Duodenal mucosa (tissue), 2 donors: Measurements from ENCODE around the gene SLC31A1.

Experiments used
- H3K27ac ChIP-seq: one replicate; pipeline ENCODE4 v1.7.0; 2013; ENCODE audit warnings: low read depth, low read length
- H3K27me3 ChIP-seq, 2 donors: one replicate each; pipeline ENCODE4 v1.7.0; 2013; ENCODE audit warnings: low read length in 2 of 2, control low read depth in 1 of 2; ENCODE audit not compliant: insufficient read depth in 2 of 2, control insufficient read depth in 1 of 2
- H3K36me3 ChIP-seq, 2 donors: one replicate each; pipeline ENCODE4 v1.7.0; 2013; ENCODE audit warnings: low read length in 2 of 2, control low read depth in 1 of 2; ENCODE audit not compliant: insufficient read depth in 2 of 2, control insufficient read depth in 1 of 2
- H3K4me1 ChIP-seq, 2 donors: one replicate each; pipeline ENCODE4 v1.7.0; 2013; ENCODE audit warnings: low read length in 2 of 2, control low read depth in 1 of 2; ENCODE audit not compliant: insufficient read depth in 2 of 2, control insufficient read depth in 1 of 2
- H3K4me3 ChIP-seq, 2 donors: one replicate each; pipeline ENCODE4 v1.7.0; 2013; ENCODE audit warnings: low read length in 2 of 2, low read depth in 1 of 2
- H3K9ac ChIP-seq, 2 donors: one replicate each; pipeline ENCODE4 v1.7.0; 2013; ENCODE audit warnings: low read length in 2 of 2, low read depth in 1 of 2
- H3K9me3 ChIP-seq, 2 donors: one replicate each; pipeline ENCODE4 v1.7.0; 2013; ENCODE audit warnings: low read length in 2 of 2, control low read depth in 1 of 2; ENCODE audit not compliant: control insufficient read depth in 1 of 2

The SLC31A1 gene

DNA sequence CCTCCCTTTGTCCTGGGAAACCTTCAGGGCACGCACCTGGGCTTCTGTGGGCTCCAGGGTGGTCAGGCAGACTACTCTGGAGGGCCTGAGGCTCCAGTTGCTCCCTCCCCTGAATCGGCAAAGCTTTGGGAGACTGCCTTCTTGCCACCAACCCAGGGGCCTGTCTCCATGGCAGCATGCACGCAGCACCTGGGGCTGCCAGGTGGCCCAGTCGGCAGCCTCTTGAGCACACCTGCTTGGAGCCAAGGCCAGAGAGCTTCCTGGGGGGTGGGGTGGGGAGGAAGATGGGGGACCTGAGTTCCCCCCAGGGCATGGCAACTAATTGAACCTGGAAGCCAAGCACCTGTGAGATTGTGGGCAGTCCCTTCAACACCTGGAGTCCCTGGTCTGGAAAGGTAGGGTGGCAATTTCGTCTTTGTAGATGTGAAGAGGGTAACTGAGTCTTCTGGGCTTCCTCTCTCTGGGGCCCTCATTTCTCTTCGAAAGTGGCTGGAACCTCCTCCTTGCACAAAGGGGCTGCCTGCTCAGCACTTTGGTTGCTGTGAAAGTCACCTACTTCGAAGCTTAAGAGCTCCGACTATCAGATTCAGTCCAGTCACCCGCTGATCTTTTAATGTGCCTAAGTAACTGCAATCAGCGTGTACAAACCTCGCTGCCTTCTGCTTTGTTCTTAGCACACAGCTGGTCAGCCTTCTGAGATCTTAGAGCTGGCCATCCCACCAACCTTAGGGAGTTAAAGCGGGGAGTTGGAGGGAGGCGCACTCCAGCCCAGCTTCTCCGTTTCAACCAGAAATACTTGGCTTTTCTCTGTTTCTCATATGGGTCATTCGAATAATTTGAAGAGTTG lies 77.8 kb downstream of the SLC31A1 start:
- H3K9ac ChIP-seq, result peak overlapping the region in 1 of 2 donors; percentile 34
- H3K27ac ChIP-seq, result no peak overlapping the region
- peaks cover 25 to 26% of the 10 kb centered on the region in 2 donors for H3K4me1 ChIP-seq
- H3K9me3 ChIP-seq, result no peaks in the 10 kb centered on the region
- no peaks in the 10 kb centered on the region for H3K36me3 ChIP-seq
- H3K4me3 ChIP-seq, result no peak overlapping the region
- no peaks in the 10 kb centered on the region for H3K27me3 ChIP-seq

- no peaks in the 10 kb centered on the region for H3K27me3 ChIP-seq
- H3K27ac ChIP-seq, result no peak overlapping the region
- no peaks in the 10 kb centered on the region for H3K9me3 ChIP-seq
- H3K9ac ChIP-seq, result peak overlapping the region in 1 of 2 donors; percentile 34
- peaks cover 25 to 26% of the 10 kb centered on the region in 2 donors for H3K4me1 ChIP-seq
- peak overlapping the region; percentile 57 to 60 for H3K4me3 ChIP-seq
- H3K36me3 ChIP-seq, result no peaks in the 10 kb centered on the region
Observed at GRCh38 chr9:113299800-113300292, 78.5 kb downstream of the SLC31A1 start.

DNA sequence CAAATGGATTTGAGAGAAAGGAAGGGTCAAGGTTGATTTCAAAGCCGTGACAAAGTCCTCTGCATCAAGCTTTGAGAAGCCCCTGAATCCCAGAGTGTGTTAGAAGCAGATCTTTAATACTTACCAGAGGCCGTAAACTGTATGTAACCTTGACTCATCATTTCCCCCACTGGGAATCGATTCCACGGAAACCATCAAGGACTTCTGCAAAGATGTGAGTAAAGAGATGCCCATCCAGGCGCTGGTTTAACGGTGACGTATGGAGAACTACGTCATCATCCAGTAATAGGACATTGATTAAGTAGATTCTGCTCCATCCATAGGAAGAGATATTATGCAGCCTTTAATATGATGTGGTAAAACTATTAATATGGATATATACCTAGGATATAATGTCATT lies 80.2 kb downstream of the SLC31A1 start:
- Histone ChIP-seq H3K4me3 (no peak overlapping the region), H3K27me3 (no peaks in the 10 kb centered on the region)

DNA sequence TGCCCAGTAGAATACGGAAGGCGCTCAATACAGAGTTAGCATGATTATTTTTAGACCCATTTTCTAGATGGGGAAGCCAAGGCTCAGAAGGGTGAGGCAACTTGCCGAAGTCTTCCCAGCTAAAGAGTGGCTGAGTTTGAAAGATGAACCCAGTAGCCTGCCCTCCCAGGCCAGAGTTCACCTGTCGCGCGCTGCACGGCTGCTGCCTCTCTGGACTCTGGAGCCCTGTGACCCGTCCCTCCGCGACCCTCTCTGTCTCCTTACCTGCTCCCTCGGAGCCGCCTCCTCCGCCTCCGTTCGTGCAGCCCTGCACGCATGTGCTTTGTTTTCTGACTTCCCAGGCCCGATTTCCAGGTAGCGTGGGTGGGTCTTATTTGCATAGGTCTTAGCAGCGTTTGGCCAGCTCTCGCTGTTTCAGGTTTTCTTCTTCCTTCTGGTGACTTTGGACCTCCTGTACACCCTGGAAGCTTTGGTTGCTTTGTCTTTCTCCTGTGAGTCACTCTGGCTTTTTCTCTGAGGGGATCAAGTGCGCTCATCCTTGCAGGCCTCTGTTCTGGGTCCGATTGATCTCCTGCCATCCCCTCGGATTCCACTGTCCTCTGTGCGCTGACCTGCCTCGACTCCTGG lies 81.6 kb downstream of the SLC31A1 start, which contains the start of gene RNF183:
TSS of gene RNF183 (minus strand) at position 585 of the 627 bp plus-strand sequence. CDS start 5,192 bp downstream, outside the sequence.
- H3K27me3 ChIP-seq, result no peaks in the 10 kb centered on the region
- peaks cover 25 to 26% of the 10 kb centered on the region in 2 donors for H3K4me1 ChIP-seq
- peak within 1 kb of the TSS in 1 of 2 donors; percentile 44 for H3K4me3 ChIP-seq
- H3K36me3 ChIP-seq, result no peaks in the 10 kb centered on the region
- no peak within 1 kb of the TSS for H3K27ac ChIP-seq
- no peaks in the 10 kb centered on the region for H3K9me3 ChIP-seq
- H3K9ac ChIP-seq, result no peak within 1 kb of the TSS

More for the DNA sequence above, 80.2 kb downstream of the SLC31A1 start:
- Histone ChIP-seq H3K9me3 (no peaks in the 10 kb centered on the region), H3K27ac (no peak overlapping the region), H3K36me3 (no peaks in the 10 kb centered on the region), H3K9ac (no peak overlapping the region), H3K4me1 (peaks cover 25 to 26% of the 10 kb centered on the region in 2 donors)

- no peaks in the 10 kb centered on the region for H3K9me3 ChIP-seq
- no peak overlapping the region for H3K9ac ChIP-seq
- H3K36me3 ChIP-seq, result no peaks in the 10 kb centered on the region
- H3K4me3 ChIP-seq, result no peak overlapping the region
- no peaks in the 10 kb centered on the region for H3K27me3 ChIP-seq
- no peak overlapping the region for H3K27ac ChIP-seq
- peaks cover 7 to 11% of the 10 kb centered on the region in 2 donors for H3K4me1 ChIP-seq
Observed at GRCh38 chr9:113306566-113306965, 85.2 kb downstream of the SLC31A1 start.

DNA sequence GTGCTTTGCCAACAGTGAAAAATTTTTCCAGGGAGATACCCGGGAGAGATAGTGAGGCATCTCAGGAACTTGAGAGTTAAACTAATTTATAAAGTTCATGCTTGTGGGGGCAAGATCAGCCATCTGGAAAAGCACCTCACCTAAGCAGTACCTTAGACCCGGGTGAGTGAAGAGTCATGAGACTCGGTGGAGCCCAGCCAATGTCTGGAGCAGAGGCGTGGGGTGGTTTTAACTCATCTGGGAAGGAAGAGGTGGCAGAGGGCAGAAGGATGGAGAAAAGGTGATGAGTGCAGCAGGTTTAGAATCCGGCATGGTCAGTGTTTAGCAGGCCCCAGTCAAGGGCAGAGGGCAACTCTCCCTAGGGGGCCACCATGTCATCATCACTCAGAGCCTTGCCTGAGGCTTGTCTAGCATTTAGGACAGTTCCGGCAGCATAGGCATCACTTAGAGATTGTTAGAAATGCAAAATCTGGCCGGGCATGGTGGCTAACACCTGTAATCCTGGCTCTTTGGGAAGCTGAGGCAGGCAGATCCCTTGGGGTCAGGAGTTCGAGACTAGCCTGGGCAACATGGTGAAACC lies 86.1 kb downstream of the SLC31A1 start:
- Histone ChIP-seq H3K9me3 (no peaks in the 10 kb centered on the region), H3K4me1 (peaks cover 6 to 7% of the 10 kb centered on the region in 2 donors), H3K4me3 (no peak overlapping the region), H3K36me3 (no peaks in the 10 kb centered on the region), H3K27me3 (no peaks in the 10 kb centered on the region), H3K9ac (no peak overlapping the region), H3K27ac (no peak overlapping the region)

DNA sequence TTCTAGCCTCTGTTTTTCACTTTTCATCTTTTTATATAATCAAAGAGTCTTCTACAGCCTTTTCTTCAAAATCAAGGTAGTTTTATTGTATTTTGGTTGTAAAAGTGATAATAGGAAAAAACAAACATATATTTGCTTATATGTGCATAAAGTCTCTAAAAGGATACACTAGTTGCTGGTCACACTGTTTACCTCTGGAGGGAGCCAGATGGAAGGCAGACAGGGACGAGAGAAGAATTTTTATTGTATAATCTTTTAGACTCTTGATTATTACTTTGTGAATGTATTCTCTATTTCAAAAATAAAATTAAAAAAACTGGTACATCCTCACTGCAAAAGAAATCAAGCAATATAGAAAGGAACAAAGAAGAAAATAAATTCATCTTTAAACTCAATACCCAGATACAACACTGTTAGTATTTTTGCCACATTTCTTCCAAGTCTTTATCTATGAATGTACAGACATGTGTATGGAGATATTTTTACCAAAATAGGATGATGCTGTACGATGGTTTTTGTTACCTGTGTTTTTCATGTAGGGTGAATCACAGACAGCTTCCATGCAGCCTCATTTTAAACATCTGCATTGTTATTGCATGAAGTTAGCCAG lies 88.0 kb downstream of the SLC31A1 start:
- no peak overlapping the region for H3K9ac ChIP-seq
- H3K4me1 ChIP-seq, result no peaks in the 10 kb centered on the region
- no peaks in the 10 kb centered on the region for H3K36me3 ChIP-seq
- H3K9me3 ChIP-seq, result no peaks in the 10 kb centered on the region
- H3K4me3 ChIP-seq, result no peak overlapping the region
- no peaks in the 10 kb centered on the region for H3K27me3 ChIP-seq
- H3K27ac ChIP-seq, result no peak overlapping the region

- Histone ChIP-seq H3K4me3 (no peak overlapping the region), H3K4me1 (no peaks in the 10 kb centered on the region), H3K36me3 (no peaks in the 10 kb centered on the region), H3K9me3 (no peaks in the 10 kb centered on the region), H3K27ac (no peak overlapping the region), H3K27me3 (no peaks in the 10 kb centered on the region), H3K9ac (no peak overlapping the region)
Observed at GRCh38 chr9:113310538-113310937, 89.2 kb downstream of the SLC31A1 start.

- H3K4me1 ChIP-seq, result no peaks in the 10 kb centered on the region
Observed at GRCh38 chr9:113311961-113312360, 90.6 kb downstream of the SLC31A1 start.

More at GRCh38 chr9:113311961-113312360, 90.6 kb downstream of the SLC31A1 start:
- no peak overlapping the region for H3K27ac ChIP-seq
- no peaks in the 10 kb centered on the region for H3K36me3 ChIP-seq
- no peaks in the 10 kb centered on the region for H3K9me3 ChIP-seq
- no peaks in the 10 kb centered on the region for H3K27me3 ChIP-seq
- H3K4me3 ChIP-seq, result no peak overlapping the region
- no peak overlapping the region for H3K9ac ChIP-seq
